Activated CD4-positive, alpha-beta memory T cell treated with anti-CD3 and anti-CD28 coated beads for 36 hours (primary cell): ENCODE data around the gene KCNT2. TPM values are rescaled to one million over a fixed set of nuclear protein-coding genes. Genes with fewer than 3 reads are reported as not detected.

Experiments used
- CTCF ChIA-PET: fragments of 350-600 bp; sonication (Branson Sonifier 250); formaldehyde crosslinking; loops from one replicate; lab custom pipeline; 2021; ENCODE audit warnings: antibody characterized with exemption, inconsistent platforms; lab: Charles Lee
- POLR2A ChIA-PET: fragments of 350-600 bp; sonication (Branson Sonifier 250); formaldehyde crosslinking; loops from one replicate; lab custom pipeline; 2021; ENCODE audit warnings: antibody characterized with exemption; lab: Charles Lee
- DNase-seq: peaks from one replicate; pipeline ENCODE4 v3.0.0-alpha.2; 2020
- H3K27ac Mint-ChIP-seq: one replicate; pipeline ENCODE4 v1.8.0; 2021; ENCODE audit warnings: mixed read lengths
- H3K27me3 Mint-ChIP-seq: one replicate; pipeline ENCODE4 v1.8.0; 2021; ENCODE audit warnings: mixed read lengths
- H3K36me3 Mint-ChIP-seq: one replicate; pipeline ENCODE4 v1.8.0; 2021; ENCODE audit warnings: mixed read lengths
- H3K4me1 Mint-ChIP-seq: one replicate; pipeline ENCODE4 v1.8.0; 2021; ENCODE audit warnings: low read depth, mixed read lengths
- H3K4me3 Mint-ChIP-seq: one replicate; pipeline ENCODE4 v1.8.0; 2021; ENCODE audit warnings: mild to moderate bottlenecking, mixed read lengths
- H3K9me3 Mint-ChIP-seq: one replicate; pipeline ENCODE4 v1.8.0; 2021; ENCODE audit warnings: mixed read lengths
- intact Hi-C: fragments of 100-400 bp; cut with micrococcal nuclease; formaldehyde crosslinking; loops from one replicate; pipeline ENCODE4 v1.15.1; 2023
- total RNA-seq, 2 experiments: library from RNA; stranded (reverse); gene quantifications; one replicate each; pipeline ENCODE4 v1.2.3, GENCODE V29; 2021

KCNT2 gene
- total RNA-seq, 2 experiments from 2014 or later: not detected

- Mint-ChIP-seq H3K9me3 (no peaks in the 10 kb centered on the region), H3K4me1 (no peaks in the 10 kb centered on the region), H3K36me3 (no peaks in the 10 kb centered on the region), H3K27ac (no peak overlapping the region), H3K4me3 (no peak overlapping the region), H3K27me3 (no peaks in the 10 kb centered on the region)
- POLR2A ChIA-PET: no interaction called here
- no peak for DNase-seq
- CTCF ChIA-PET: no interaction called here
- intact Hi-C loops: no loop called here
Measured at GRCh38 chr1:196401452-196401833, 206.8 kb downstream of the KCNT2 start.

- H3K4me3 Mint-ChIP-seq: no peak overlapping the region
- CTCF ChIA-PET: no interaction called here
- H3K4me1 Mint-ChIP-seq: no peaks in the 10 kb centered on the region
- H3K27me3 Mint-ChIP-seq: no peaks in the 10 kb centered on the region
- no peak for DNase-seq
- intact Hi-C loops: no loop called here
- H3K36me3 Mint-ChIP-seq: no peaks in the 10 kb centered on the region
- H3K27ac Mint-ChIP-seq: no peak overlapping the region
- POLR2A ChIA-PET: no interaction called here
- H3K9me3 Mint-ChIP-seq: no peaks in the 10 kb centered on the region
Measured at GRCh38 chr1:196400478-196401451, 207.5 kb downstream of the KCNT2 start.

GRCh38 chr1:196399713-196400112, 208.5 kb downstream of the KCNT2 start:
- Mint-ChIP-seq H3K4me1 (no peaks in the 10 kb centered on the region), H3K9me3 (no peaks in the 10 kb centered on the region), H3K4me3 (no peak overlapping the region), H3K36me3 (no peaks in the 10 kb centered on the region), H3K27me3 (no peaks in the 10 kb centered on the region), H3K27ac (no peak overlapping the region)
- DNase-seq: no peak
- ChIA-PET CTCF (no interaction called here), POLR2A (no interaction called here)
- intact Hi-C loops: no loop called here

- intact Hi-C loops: no loop called here
- Mint-ChIP-seq H3K4me3 (no peak overlapping the region), H3K4me1 (no peaks in the 10 kb centered on the region), H3K27me3 (no peaks in the 10 kb centered on the region), H3K27ac (no peak overlapping the region), H3K9me3 (no peaks in the 10 kb centered on the region), H3K36me3 (no peaks in the 10 kb centered on the region)
- no peak for DNase-seq
- ChIA-PET CTCF (no interaction called here), POLR2A (no interaction called here)
Measured at GRCh38 chr1:196393742-196394141, 214.5 kb downstream of the KCNT2 start.

- no peaks in the 10 kb centered on the region for H3K9me3 Mint-ChIP-seq
- H3K27me3 Mint-ChIP-seq: no peaks in the 10 kb centered on the region
- no peaks in the 10 kb centered on the region for H3K36me3 Mint-ChIP-seq
- no peak overlapping the region for H3K27ac Mint-ChIP-seq
- intact Hi-C loops: no loop called here
- CTCF ChIA-PET: no interaction called here
- no peak overlapping the region for H3K4me3 Mint-ChIP-seq
- no peak for DNase-seq
- no peaks in the 10 kb centered on the region for H3K4me1 Mint-ChIP-seq
- POLR2A ChIA-PET: no interaction called here
Measured at GRCh38 chr1:196393282-196393681, 215.0 kb downstream of the KCNT2 start.

- DNase-seq: no peak
- intact Hi-C loops: no loop called here
- Mint-ChIP-seq H3K36me3 (no peaks in the 10 kb centered on the region), H3K4me1 (no peaks in the 10 kb centered on the region), H3K9me3 (no peaks in the 10 kb centered on the region), H3K27me3 (no peaks in the 10 kb centered on the region), H3K4me3 (no peak overlapping the region), H3K27ac (no peak overlapping the region)
- ChIA-PET CTCF (no interaction called here), POLR2A (no interaction called here)
Measured at GRCh38 chr1:196387766-196388165, 220.5 kb downstream of the KCNT2 start.

GRCh38 chr1:196385109-196385508, 223.1 kb downstream of the KCNT2 start:
- ChIA-PET POLR2A (no interaction called here), CTCF (no interaction called here)
- Mint-ChIP-seq H3K4me3 (no peak overlapping the region), H3K27me3 (no peaks in the 10 kb centered on the region), H3K9me3 (no peaks in the 10 kb centered on the region), H3K4me1 (no peaks in the 10 kb centered on the region), H3K27ac (no peak overlapping the region), H3K36me3 (no peaks in the 10 kb centered on the region)
- intact Hi-C loops: no loop called here
- no peak for DNase-seq

- Mint-ChIP-seq H3K9me3 (no peaks in the 10 kb centered on the region), H3K27ac (no peak overlapping the region), H3K36me3 (no peaks in the 10 kb centered on the region), H3K4me1 (no peaks in the 10 kb centered on the region), H3K27me3 (no peaks in the 10 kb centered on the region), H3K4me3 (no peak overlapping the region)
- CTCF ChIA-PET: no interaction called here
- POLR2A ChIA-PET: no interaction called here
- no peak for DNase-seq
- intact Hi-C loops: no loop called here
Measured at GRCh38 chr1:196382383-196382782, 225.9 kb downstream of the KCNT2 start.

GRCh38 chr1:196381544-196381943, 226.7 kb downstream of the KCNT2 start:
- no peaks in the 10 kb centered on the region for H3K4me1 Mint-ChIP-seq
- CTCF ChIA-PET: interaction anchor here (0.9 kb wide), 1 partner anchor 9 kb away, joined by 4 read pairs; no protein-coding TSS in a partner anchor

GRCh38 chr1:196380316-196380715, 227.9 kb downstream of the KCNT2 start:
- Mint-ChIP-seq H3K27ac (no peak overlapping the region), H3K4me1 (no peaks in the 10 kb centered on the region), H3K36me3 (no peaks in the 10 kb centered on the region), H3K27me3 (no peaks in the 10 kb centered on the region), H3K9me3 (no peaks in the 10 kb centered on the region), H3K4me3 (no peak overlapping the region)
- ChIA-PET CTCF (no interaction called here), POLR2A (no interaction called here)
- no peak for DNase-seq
- intact Hi-C loops: no loop called here

More at GRCh38 chr1:196381544-196381943, 226.7 kb downstream of the KCNT2 start:
- H3K27me3 Mint-ChIP-seq: no peaks in the 10 kb centered on the region
- intact Hi-C loops: no loop called here
- no peak overlapping the region for H3K27ac Mint-ChIP-seq
- no peaks in the 10 kb centered on the region for H3K9me3 Mint-ChIP-seq
- POLR2A ChIA-PET: no interaction called here
- DNase-seq: no peak
- no peak overlapping the region for H3K4me3 Mint-ChIP-seq
- H3K36me3 Mint-ChIP-seq: no peaks in the 10 kb centered on the region

- no peak overlapping the region for H3K4me3 Mint-ChIP-seq
- no peaks in the 10 kb centered on the region for H3K36me3 Mint-ChIP-seq
- no peaks in the 10 kb centered on the region for H3K9me3 Mint-ChIP-seq
- H3K27ac Mint-ChIP-seq: no peak overlapping the region
- intact Hi-C loops: no loop called here
- H3K27me3 Mint-ChIP-seq: no peaks in the 10 kb centered on the region
- CTCF ChIA-PET: no interaction called here
- no peak for DNase-seq
- H3K4me1 Mint-ChIP-seq: no peaks in the 10 kb centered on the region
- POLR2A ChIA-PET: no interaction called here
Measured at GRCh38 chr1:196377811-196378210, 230.4 kb downstream of the KCNT2 start.

- intact Hi-C loops: no loop called here
- no peak overlapping the region for H3K27ac Mint-ChIP-seq
- ChIA-PET CTCF (no interaction called here), POLR2A (no interaction called here)
- H3K36me3 Mint-ChIP-seq: no peaks in the 10 kb centered on the region
- H3K4me3 Mint-ChIP-seq: no peak overlapping the region
- no peaks in the 10 kb centered on the region for H3K9me3 Mint-ChIP-seq
- no peaks in the 10 kb centered on the region for H3K27me3 Mint-ChIP-seq
- DNase-seq: no peak
- H3K4me1 Mint-ChIP-seq: no peaks in the 10 kb centered on the region
Measured at GRCh38 chr1:196376630-196377328, 231.5 kb downstream of the KCNT2 start.
